Ovary (tissue), 3 donors: ENCODE measurements around the gene IDI1.

Source experiments
- CTCF ChIP-seq, 3 donors: fragments of 450-650 bp in 2 of 3; fragments of 200-600 bp in 1 of 3; IDR thresholded peaks; one replicate each; pipeline versions ENCODE4 v1.5.1 to v1.8.0; 2016 to 2022; ENCODE audit warnings: antibody characterized with exemption in 3 of 3, mild to moderate bottlenecking in 1 of 3
- EP300 ChIP-seq: sonication (generic); formaldehyde crosslinking; IDR thresholded peaks from one replicate; pipeline ENCODE4 v1.6.1; 2017; ENCODE audit warnings: antibody characterized with exemption
- donor health status: DM: no; HTN: no; CAD: no.

- TF ChIP-seq CTCF (IDR thresholded peaks at IDR 0.05) (no peak), EP300 (no peak)
These were observed 53.4 kb downstream of the IDI1 start for GRCh38 chr10:995559-995926.
